ENCODE measurements around the gene GLP1R.

The GLP1R gene

DNA sequence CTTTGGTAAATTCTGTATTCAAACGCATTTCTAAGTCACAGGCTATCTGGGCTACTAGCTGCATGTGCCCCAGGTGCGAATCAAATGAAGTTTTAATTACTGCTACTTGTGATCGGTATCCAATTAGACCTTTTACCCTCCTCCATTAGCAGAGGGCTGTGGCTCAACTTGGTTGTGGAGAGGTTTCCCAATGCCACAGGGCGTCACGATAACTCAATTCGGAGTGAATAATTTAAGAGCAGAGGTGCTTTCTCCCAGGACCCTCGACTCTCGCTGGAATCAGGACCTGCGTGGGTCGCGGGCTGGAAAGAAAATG, 65.8 kb downstream of the GLP1R start:
- no peak for DNase-seq (ENCODE audit: extremely low read depth, low read depth)
- peak overlapping the region; percentile 71 for H3K4me3 ChIP-seq (replicated peaks; ENCODE audit: low read depth, low read length)
- TF ChIP-seq CTCF (IDR thresholded peaks at IDR 0.05; ENCODE audit: low read depth, low read length, missing control alignments): no peak

DNA sequence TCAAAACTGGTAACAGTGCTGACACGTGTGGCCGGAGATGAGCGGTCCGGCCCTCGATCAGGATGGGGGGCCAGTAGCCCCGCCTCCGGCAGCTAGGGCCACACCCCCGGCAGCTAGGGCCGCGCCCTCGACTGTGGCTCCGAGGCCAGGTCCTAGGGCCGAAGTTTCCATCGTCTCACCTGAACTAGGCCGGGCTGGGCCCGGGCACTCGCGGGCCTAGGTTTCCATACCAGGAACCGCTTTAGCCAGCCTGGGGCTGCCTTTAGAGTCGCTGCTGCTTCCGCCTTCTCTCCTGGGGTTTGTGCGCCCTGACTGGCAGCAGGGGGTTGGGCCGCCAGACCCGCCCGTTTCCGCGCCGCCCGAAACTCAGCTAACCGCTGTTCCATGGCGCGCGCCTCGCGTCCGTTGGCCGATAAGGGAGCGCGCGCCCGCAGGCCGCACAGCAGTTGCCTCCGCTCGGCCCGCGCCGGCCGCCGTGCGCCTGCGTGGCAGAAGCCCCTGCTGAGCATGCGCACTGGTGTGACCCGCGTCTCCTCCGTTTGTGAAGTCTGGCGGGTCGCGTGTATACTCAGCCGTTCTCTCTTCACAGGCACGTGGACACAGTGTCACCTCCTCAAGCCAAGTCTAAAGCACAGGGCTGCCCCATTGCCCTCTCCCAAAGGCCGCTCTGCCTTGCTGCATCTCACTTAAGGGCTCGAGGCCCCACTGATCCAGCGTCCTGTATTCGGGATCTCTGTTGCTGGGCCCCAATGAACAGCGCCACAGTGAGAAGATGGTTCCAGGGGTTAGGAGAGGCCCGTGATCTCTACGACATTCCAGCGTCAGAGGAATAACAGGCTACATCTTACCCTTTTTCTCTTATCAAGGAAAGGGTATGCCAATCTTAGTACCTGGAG, 66.4 kb downstream of the GLP1R start, which contains the start of gene SAYSD1:
SAYSD1 (minus strand) TSS at position 483 of the 896 bp plus-strand sequence; CDS start at position 386, 97 bp downstream.
- peak; percentile 74 for DNase-seq (ENCODE audit: extremely low read depth, low read depth)
- peak within 1 kb of the TSS; percentile 71 for H3K4me3 ChIP-seq (replicated peaks; ENCODE audit: low read depth, low read length)
- no peak for TF ChIP-seq CTCF (IDR thresholded peaks at IDR 0.05; ENCODE audit: low read depth, low read length, missing control alignments)

DNA sequence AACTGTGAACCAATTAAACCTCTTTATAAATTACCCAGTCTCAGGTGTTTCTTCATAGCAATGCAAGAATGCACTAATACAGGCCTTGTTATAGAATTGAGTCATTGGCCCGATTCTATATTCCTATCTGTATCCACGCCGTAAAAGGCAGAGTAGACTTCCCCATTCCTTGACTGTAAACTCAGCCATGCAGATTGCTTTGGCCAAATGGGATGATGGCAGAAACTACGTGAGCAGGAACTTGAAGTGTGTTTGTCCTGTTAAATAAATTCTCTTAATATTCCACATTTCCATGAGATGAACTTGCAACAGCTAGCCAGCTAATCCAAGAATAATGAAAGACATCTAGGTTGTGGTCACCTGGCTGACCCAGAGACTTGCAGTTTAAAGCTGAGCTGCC, 70.3 kb downstream of the GLP1R start:
- TF ChIP-seq CTCF (IDR thresholded peaks at IDR 0.05; ENCODE audit: low read depth, low read length, missing control alignments): no peak
- DNase-seq (ENCODE audit: extremely low read depth, low read depth): no peak
- H3K4me3 ChIP-seq (replicated peaks; ENCODE audit: low read depth, low read length): no peak overlapping the region

DNA sequence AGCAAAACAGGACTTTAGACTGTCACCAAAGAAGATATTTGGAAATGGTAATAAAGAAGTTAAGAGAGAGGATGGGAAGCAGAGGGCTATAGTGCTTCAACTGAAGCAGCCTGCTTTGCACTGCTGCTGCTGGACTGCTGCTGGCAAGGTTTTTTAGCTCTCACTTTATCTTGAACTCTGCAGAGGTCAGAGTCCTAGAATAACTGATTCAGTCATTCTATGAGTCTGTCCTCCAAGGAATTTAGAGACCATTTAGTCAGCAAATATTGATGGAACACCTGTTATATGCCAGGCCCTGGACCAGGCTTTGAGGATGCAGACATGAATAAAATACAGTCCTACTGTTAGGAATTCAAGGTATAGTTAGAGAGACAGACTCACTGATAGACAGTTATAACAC, 75.5 kb downstream of the GLP1R start:
- TF ChIP-seq CTCF (IDR thresholded peaks at IDR 0.05; ENCODE audit: low read depth, low read length, missing control alignments): no peak
- no peak for DNase-seq (ENCODE audit: extremely low read depth, low read depth)
- no peak overlapping the region for H3K4me3 ChIP-seq (replicated peaks; ENCODE audit: low read depth, low read length)

- no peak overlapping the region for H3K4me3 ChIP-seq (replicated peaks; ENCODE audit: low read depth, low read length)
- DNase-seq (ENCODE audit: extremely low read depth, low read depth): no peak
- no peak for TF ChIP-seq CTCF (IDR thresholded peaks at IDR 0.05; ENCODE audit: low read depth, low read length, missing control alignments)
Measured at GRCh38 chr6:39128106-39128505, 79.5 kb downstream of the GLP1R start.

- H3K4me3 ChIP-seq (replicated peaks; ENCODE audit: low read depth, low read length): no peak overlapping the region
- TF ChIP-seq CTCF (IDR thresholded peaks at IDR 0.05; ENCODE audit: low read depth, low read length, missing control alignments): no peak
- DNase-seq (ENCODE audit: extremely low read depth, low read depth): no peak
Measured at GRCh38 chr6:39128832-39129231, 80.3 kb downstream of the GLP1R start.
